Esophagus squamous epithelium (tissue), 4 donors: ENCODE results near the gene MAGEA9.

ENCODE experiments used
- CTCF ChIP-seq, 6 experiments: fragments of 450-650 bp in 4 of 6; fragments of 200-600 bp in 2 of 6; sonication (generic) in 2 of 6; IDR thresholded peaks; one replicate each; pipeline ENCODE4 v1.5.1; 2016 to 2019; ENCODE audit warnings: antibody characterized with exemption in 6 of 6, mild to moderate bottlenecking in 4 of 6, moderate library complexity in 4 of 6
- POLR2A ChIP-seq, 4 donors: fragments of 450-650 bp; IDR thresholded peaks; one replicate each; pipeline ENCODE4 v1.6.1; 2017; ENCODE audit warnings: antibody characterized with exemption in 4 of 4, mild to moderate bottlenecking in 4 of 4, moderate library complexity in 3 of 4

- TF ChIP-seq CTCF (IDR thresholded peaks at IDR 0.05) (no peak), POLR2A (IDR thresholded peaks at IDR 0.05) (no peak)
These were observed 55.4 kb downstream of the MAGEA9 start for GRCh38 chrX:149837167-149837566.
